ENCODE measurements around the gene TMEM185B.
"Not testable (repeated sequence)": the region's sequence is repeated elsewhere in the genome, so short reads cannot be mapped to it uniquely, and the experiment has no call there.

TMEM185B gene

GRCh38 chr2:120251880-120252224 lies 28.7 kb upstream of the TMEM185B start:
- no peak for DNase-seq (ENCODE audit: low spot score)

GRCh38 chr2:120251078-120251477 lies 27.9 kb upstream of the TMEM185B start:
- no peak for DNase-seq (ENCODE audit: low spot score)

- DNase-seq (ENCODE audit: low spot score), result no peak
These were observed 27.4 kb upstream of the TMEM185B start for GRCh38 chr2:120250640-120251039.

GRCh38 chr2:120247851-120248250 lies 24.7 kb upstream of the TMEM185B start:
- no peak for DNase-seq (ENCODE audit: low spot score)

GRCh38 chr2:120246546-120247300 lies 23.5 kb upstream of the TMEM185B start:
- no peak for DNase-seq (ENCODE audit: low spot score)

GRCh38 chr2:120245520-120246332 lies 22.5 kb upstream of the TMEM185B start:
- DNase-seq (ENCODE audit: low spot score), result no peak

GRCh38 chr2:120244656-120245519 lies 21.7 kb upstream of the TMEM185B start:
- DNase-seq (ENCODE audit: low spot score), result no peak

GRCh38 chr2:120243875-120244553 lies 20.8 kb upstream of the TMEM185B start:
- no peak for DNase-seq (ENCODE audit: low spot score)

- no peak for DNase-seq (ENCODE audit: low spot score)
These were observed 20.0 kb upstream of the TMEM185B start for GRCh38 chr2:120243211-120243610.

GRCh38 chr2:120241684-120242083 lies 18.5 kb upstream of the TMEM185B start:
- DNase-seq (ENCODE audit: low spot score), result no peak

- no peak for DNase-seq (ENCODE audit: low spot score)
These were observed 17.8 kb upstream of the TMEM185B start for GRCh38 chr2:120240901-120241429.

GRCh38 chr2:120239488-120240287 lies 16.5 kb upstream of the TMEM185B start:
- no peak for DNase-seq (ENCODE audit: low spot score)

GRCh38 chr2:120238728-120239487 lies 15.7 kb upstream of the TMEM185B start:
- no peak for DNase-seq (ENCODE audit: low spot score)

- DNase-seq (ENCODE audit: low spot score), result no peak
These were observed 14.3 kb upstream of the TMEM185B start for GRCh38 chr2:120237491-120237902.

GRCh38 chr2:120236791-120237190 lies 13.6 kb upstream of the TMEM185B start:
- DNase-seq (ENCODE audit: low spot score), result no peak

GRCh38 chr2:120236316-120236715 lies 13.1 kb upstream of the TMEM185B start:
- DNase-seq (ENCODE audit: low spot score), result no peak

- no peak for DNase-seq (ENCODE audit: low spot score)
These were observed 12.5 kb upstream of the TMEM185B start for GRCh38 chr2:120235681-120236080.

GRCh38 chr2:120235158-120235557 lies 12.0 kb upstream of the TMEM185B start:
- DNase-seq (ENCODE audit: low spot score), result not testable (repeated sequence)

GRCh38 chr2:120233292-120233691 lies 10.1 kb upstream of the TMEM185B start:
- DNase-seq (ENCODE audit: low spot score), result no peak
